NT2/D1 (cell line): ENCODE measurements around the gene GPN2.

Experiments
- DNase-seq: peaks from one replicate; pipeline ENCODE4 v3.0.0-alpha.2; 2011; ENCODE audit warnings: low read depth, low spot score
- H3K27me3 ChIP-seq: 2 replicates; pipeline ENCODE4 v1.6.0; 2011; ENCODE audit warnings: mild to moderate bottlenecking; ENCODE audit not compliant: insufficient read length, insufficient read depth
- H3K36me3 ChIP-seq: 2 replicates; pipeline ENCODE4 v1.6.1; 2011; ENCODE audit warnings: mild to moderate bottlenecking, low read length, mixed read lengths; ENCODE audit not compliant: insufficient read depth, insufficient read length
- H3K4me1 ChIP-seq: 2 replicates; pipeline ENCODE4 v1.5.1; 2011; ENCODE audit not compliant: insufficient read depth, insufficient read length
- H3K4me3 ChIP-seq: 2 replicates; pipeline ENCODE4 v1.5.1; 2011; ENCODE audit warnings: low read depth; ENCODE audit not compliant: insufficient read length
- H3K9ac ChIP-seq: 2 replicates; pipeline ENCODE4 v1.6.0; 2011; ENCODE audit warnings: low read depth; ENCODE audit not compliant: insufficient read length
- H3K9me3 ChIP-seq: 2 replicates; pipeline ENCODE4 v1.5.1; 2011; ENCODE audit warnings: mild to moderate bottlenecking, low read length; ENCODE audit not compliant: insufficient read depth
- SUZ12 ChIP-seq: IDR thresholded peaks from 2 replicates; pipeline ENCODE4 v1.6.1; 2011; ENCODE audit not compliant: insufficient read length, insufficient read depth; ENCODE audit errors: extremely low read depth
- YY1 ChIP-seq: IDR thresholded peaks from 2 replicates; pipeline ENCODE4 v1.6.1; 2011; ENCODE audit not compliant: insufficient read length, insufficient read depth
- ZNF274 ChIP-seq: IDR thresholded peaks from 2 replicates; pipeline ENCODE4 v1.6.1; 2011; ENCODE audit warnings: mild to moderate bottlenecking, low read depth, low read length

The GPN2 gene

DNA sequence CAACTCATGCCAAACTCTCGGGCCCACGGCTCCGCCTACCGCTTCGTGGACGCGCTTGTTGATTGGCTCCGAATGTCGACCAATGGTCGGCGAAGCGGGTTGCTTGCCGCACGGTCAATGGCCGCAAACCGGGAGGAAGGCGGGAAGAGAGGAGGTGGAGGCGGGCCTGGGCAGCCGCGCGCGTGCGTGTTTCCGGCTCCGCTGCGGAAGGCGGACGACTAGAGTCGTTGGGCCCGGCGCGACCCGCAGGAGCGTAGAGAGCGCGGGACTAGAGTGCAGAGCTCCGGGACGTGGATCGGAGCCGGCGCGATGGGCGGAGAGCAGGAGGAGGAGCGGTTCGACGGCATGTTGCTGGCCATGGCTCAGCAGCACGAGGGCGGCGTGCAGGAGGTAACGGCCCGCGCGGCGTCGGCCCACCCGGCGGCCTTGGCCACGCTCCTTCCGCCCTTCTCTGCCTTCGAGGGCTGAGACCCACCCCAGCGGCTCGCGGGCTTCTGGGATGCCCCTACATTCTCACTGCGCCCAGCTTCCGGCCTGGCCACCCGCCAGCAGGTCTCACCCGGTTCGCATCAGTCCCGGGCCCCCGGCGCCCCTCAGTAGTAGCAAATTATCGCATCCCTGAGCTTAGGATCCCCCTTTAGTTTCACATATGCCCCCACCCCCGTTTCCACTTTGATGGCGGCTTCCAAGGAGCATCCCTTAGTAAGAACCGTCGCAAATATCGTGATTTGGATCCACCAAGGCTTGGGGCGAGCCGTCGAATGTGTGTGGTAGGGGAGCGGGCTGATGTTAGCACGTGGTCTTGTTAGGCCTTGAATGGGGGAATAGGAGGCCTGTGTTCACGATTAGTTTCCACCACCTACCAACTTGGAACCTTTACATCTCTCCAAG is 31.7 kb upstream of the GPN2 start, which contains the start of gene NUDC:
NUDC (plus strand) TSS at position 204 of the 891 bp plus-strand sequence; CDS start at position 310, 106 bp downstream.
- peaks cover 42% of the 10 kb centered on the region for H3K36me3 ChIP-seq
- no peak for TF ChIP-seq SUZ12
- TF ChIP-seq YY1, result no peak
- no peaks in the 10 kb centered on the region for H3K9me3 ChIP-seq
- H3K27me3 ChIP-seq, result no peaks in the 10 kb centered on the region
- peak within 1 kb of the TSS; percentile 92 for H3K4me3 ChIP-seq
- peak; percentile 98 for DNase-seq
- H3K9ac ChIP-seq, result peak within 1 kb of the TSS; percentile 99
- H3K4me1 ChIP-seq, result no peaks in the 10 kb centered on the region

DNA sequence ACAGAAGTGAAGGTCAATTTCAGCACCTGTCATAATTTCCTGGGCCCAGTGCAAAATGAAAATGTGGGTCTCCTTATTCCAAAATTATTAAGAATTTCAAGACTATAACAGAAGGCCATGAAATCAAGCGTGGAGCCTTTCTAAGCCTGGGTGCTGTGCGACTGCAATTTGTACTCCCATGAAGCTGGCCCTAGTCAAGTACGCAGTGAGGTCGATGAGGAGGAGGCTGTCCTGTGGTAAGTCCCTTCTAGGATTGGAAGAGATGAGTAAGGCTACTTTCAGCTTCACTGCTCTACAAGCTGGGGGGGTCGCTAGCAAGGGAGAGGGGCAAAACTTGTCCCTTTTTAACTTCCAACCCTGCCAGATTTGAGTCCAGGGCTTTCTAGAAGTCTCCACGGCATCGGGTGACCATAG is 31.1 kb upstream of the GPN2 start:
- Histone ChIP-seq H3K9me3 (no peaks in the 10 kb centered on the region), H3K27me3 (no peaks in the 10 kb centered on the region), H3K4me1 (no peaks in the 10 kb centered on the region), H3K4me3 (peak overlapping the region; percentile 92), H3K9ac (peak overlapping the region; percentile 50), H3K36me3 (peaks cover 36% of the 10 kb centered on the region)
- DNase-seq, result no peak
- TF ChIP-seq YY1, result no peak
- no peak for TF ChIP-seq SUZ12
- no peak for TF ChIP-seq ZNF274

DNA sequence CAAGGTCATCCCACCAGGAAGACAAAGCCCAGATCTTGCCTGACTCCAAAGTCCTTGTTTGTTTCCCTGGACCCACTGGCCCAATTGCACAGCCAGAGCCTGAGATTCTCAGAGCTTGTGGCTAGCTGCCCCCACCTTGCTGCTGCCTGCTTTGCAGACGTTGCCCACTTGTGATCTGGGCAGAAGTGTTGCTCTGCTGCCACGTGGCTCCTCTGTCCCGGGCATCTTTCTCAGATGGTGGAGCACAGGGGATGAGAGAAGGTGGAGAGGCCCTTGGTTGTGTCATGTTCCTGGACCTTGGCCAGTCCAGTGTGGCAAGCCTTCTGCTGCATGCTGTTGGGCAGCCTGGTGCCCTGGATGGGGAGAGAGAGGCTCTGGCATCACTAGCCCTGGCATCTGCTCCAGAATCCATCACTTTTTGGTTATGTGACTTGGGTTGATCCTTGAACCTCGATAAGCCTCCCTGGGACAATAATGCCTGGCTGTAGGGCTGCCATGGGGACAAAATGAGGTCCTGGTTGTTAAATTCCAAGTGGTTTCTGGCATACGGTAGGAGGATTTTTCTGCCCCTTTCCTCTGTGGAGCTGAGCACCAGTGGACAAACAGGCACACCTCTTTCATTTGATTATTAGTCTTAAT is 25.2 kb upstream of the GPN2 start:
- H3K9ac ChIP-seq, result no peak overlapping the region
- no peak overlapping the region for H3K4me3 ChIP-seq
- no peak for DNase-seq

DNA sequence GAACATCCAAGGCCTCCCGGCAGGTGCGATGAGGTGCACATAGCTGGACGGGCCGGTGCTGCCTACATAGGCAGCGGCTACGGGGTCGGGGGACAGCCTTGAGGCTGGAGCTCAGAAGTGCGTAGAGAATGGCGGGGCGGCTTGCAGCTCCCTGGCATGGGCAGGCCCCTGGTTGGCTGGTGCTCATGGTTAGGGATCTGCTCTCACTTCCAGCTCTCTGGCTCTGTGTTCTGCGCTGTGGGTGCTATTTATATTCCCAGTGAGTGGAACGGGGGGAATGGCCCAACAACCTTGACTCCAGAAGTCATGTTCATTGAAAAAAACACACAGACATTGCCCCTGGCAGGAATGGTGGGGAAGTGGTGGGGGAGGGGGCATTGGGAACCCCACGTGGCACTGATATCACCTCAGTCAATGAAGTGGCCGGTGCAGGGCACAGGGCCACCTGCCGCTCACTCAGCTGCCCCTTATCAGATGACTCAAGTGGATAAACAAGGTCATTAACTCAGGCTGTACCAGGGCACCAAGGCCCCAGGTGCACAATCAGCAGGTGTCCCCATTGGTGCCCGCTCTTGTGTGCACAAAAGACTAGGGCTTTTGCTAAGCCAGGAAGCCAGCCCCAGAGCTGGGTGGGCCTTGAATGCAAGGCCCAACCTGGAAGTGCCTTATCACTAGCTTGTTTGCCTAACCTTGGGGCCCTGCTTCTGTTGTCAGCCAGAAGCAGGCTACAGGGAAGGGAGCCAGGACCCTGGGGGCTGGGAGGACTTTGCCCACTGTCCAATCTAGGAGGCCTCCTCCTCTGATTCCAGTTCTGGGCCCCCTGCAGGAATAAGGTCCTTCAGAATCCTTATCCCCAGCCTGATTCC is 23.9 kb upstream of the GPN2 start, which contains the start of gene NR0B2:
NR0B2 (minus strand) TSS at position 222 of the 866 bp plus-strand sequence; CDS start at position 187, 35 bp downstream.
- Histone ChIP-seq H3K36me3 (no peaks in the 10 kb centered on the region), H3K9me3 (no peaks in the 10 kb centered on the region), H3K27me3 (no peaks in the 10 kb centered on the region), H3K4me3 (no peak within 1 kb of the TSS), H3K4me1 (peaks cover 4% of the 10 kb centered on the region), H3K9ac (no peak within 1 kb of the TSS)
- no peak for DNase-seq
- no peak for TF ChIP-seq SUZ12
- no peak for TF ChIP-seq YY1
- no peak for TF ChIP-seq ZNF274

More for the DNA sequence above, 25.2 kb upstream of the GPN2 start:
- no peaks in the 10 kb centered on the region for H3K9me3 ChIP-seq
- TF ChIP-seq ZNF274 (no peak), SUZ12 (no peak), YY1 (no peak)
- H3K4me1 ChIP-seq, result peaks cover 4% of the 10 kb centered on the region
- no peaks in the 10 kb centered on the region for H3K27me3 ChIP-seq
- H3K36me3 ChIP-seq, result no peaks in the 10 kb centered on the region

DNA sequence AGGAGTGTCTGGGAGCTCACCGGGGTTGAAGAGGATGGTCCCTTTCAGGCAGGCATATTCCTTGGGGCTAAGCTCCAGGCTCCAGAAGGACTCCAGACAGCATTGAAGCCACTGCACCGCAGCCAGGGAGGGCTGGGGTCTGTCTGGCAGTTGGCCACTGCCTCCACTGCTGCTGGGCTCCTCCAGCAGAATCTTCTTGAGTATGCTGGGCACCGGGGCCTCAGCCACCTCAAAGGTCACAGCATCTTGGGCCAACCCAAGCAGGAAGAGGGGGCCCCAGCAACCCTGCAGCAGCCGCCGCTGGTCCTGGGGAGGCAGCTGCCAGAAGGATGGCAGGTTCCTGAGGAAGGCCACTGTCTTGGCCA is 23.3 kb upstream of the GPN2 start:
- no peaks in the 10 kb centered on the region for H3K36me3 ChIP-seq
- no peak overlapping the region for H3K9ac ChIP-seq
- H3K9me3 ChIP-seq, result no peaks in the 10 kb centered on the region
- DNase-seq, result no peak
- H3K4me3 ChIP-seq, result no peak overlapping the region
- TF ChIP-seq SUZ12 (no peak), YY1 (no peak), ZNF274 (no peak)
- H3K27me3 ChIP-seq, result no peaks in the 10 kb centered on the region
- H3K4me1 ChIP-seq, result peaks cover 4% of the 10 kb centered on the region

DNA sequence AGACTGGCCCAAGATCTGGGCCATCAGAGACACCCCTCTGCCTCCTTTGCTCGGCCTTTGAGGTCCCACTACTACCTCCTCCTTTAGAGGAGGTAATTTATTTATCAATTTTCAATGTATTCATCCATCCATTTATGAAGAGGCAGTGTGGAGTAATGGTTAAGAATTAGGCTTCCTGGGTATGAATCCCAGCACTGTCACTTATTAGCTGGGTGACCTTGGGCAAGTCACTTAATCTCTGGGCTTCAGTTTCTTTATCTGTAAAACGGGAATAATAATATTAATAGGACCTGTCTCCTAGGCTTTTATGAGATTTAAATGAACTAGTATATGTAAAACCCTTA is 22.0 kb upstream of the GPN2 start:
- no peak overlapping the region for H3K9ac ChIP-seq
- H3K4me3 ChIP-seq, result no peak overlapping the region
- TF ChIP-seq YY1 (no peak), SUZ12 (no peak), ZNF274 (no peak)
- no peak for DNase-seq
- peaks cover 4% of the 10 kb centered on the region for H3K4me1 ChIP-seq
- no peaks in the 10 kb centered on the region for H3K27me3 ChIP-seq
- H3K9me3 ChIP-seq, result no peaks in the 10 kb centered on the region
- H3K36me3 ChIP-seq, result no peaks in the 10 kb centered on the region
